Psoas muscle (tissue), 8 donors: ENCODE results near the gene CALCOCO2. TPM values are rescaled to one million over a fixed set of nuclear protein-coding genes. Genes with fewer than 3 reads are reported as not detected.
"Not testable (repeated sequence)": the region's sequence is repeated elsewhere in the genome, so short reads cannot be mapped to it uniquely, and the experiment has no call there.

Experiments used
- ATAC-seq, 4 donors: fragments of 200-7000 bp; cut with Tn5 transposase; one replicate each; pipeline ENCODE4 v1.9.1; 2020; ENCODE audit warnings: moderate library complexity in 3 of 4, mild to moderate bottlenecking in 2 of 4
- DNase-seq, 2 donors: peaks; one replicate each; pipeline ENCODE4 v3.0.0-alpha.2; 2020
- H3K27ac ChIP-seq: fragments of 200-600 bp; one replicate; pipeline ENCODE4 v1.8.0; 2022
- H3K27me3 ChIP-seq, 3 donors: fragments of 200-600 bp in 1 of 3; one replicate each; pipeline versions ENCODE4 v1.6.1 to v1.8.0; 2013 to 2022; ENCODE audit warnings: low read length in 2 of 3, mild to moderate bottlenecking in 2 of 3, moderate library complexity in 1 of 3; ENCODE audit not compliant: insufficient read depth in 3 of 3
- H3K36me3 ChIP-seq, 2 donors: fragments of 200-600 bp in 1 of 2; one replicate each; pipeline versions ENCODE4 v1.6.1 to v1.8.0; 2013 to 2022; ENCODE audit warnings: low read depth in 1 of 2, mild to moderate bottlenecking in 1 of 2, moderate library complexity in 1 of 2; ENCODE audit not compliant: insufficient read depth in 1 of 2
- H3K4me1 ChIP-seq: fragments of 200-600 bp; one replicate; pipeline ENCODE4 v1.8.0; 2022
- H3K4me3 ChIP-seq: fragments of 200-600 bp; one replicate; pipeline ENCODE4 v1.8.0; 2022; ENCODE audit warnings: mild to moderate bottlenecking
- H3K9me3 ChIP-seq: fragments of 200-600 bp; one replicate; pipeline ENCODE4 v1.8.0; 2022
- CTCF ChIP-seq: fragments of 200-600 bp; IDR thresholded peaks from one replicate; pipeline ENCODE4 v1.8.0; 2022; ENCODE audit warnings: antibody characterized with exemption
- WGBS, 3 donors: extraction: QIAGEN DNeasy Blood & Tissue Kit; methylation state at CpG; one replicate each; pipeline versions ENCODE4 v1.1.6 to v1.1.7; 2013; 5-methylcytosine and 5-hydroxymethylcytosine counted together
- intact Hi-C, 2 donors: fragments of 100-400 bp; cut with DNase I; formaldehyde crosslinking; loops; one replicate each; pipeline versions ENCODE4 v1.11.0 to v1.14.2; 2022
- polyA plus RNA-seq, 3 donors: library from polyadenylated mRNA; stranded (reverse); fragments of 200-250 nt; gene quantifications; one replicate each; pipeline ENCODE4 v1.2.3, GENCODE V29; 2013
- total RNA-seq, 4 donors: library from RNA; stranded (reverse); fragmentation: NEBNext Ultra II Directional in 2 of 4; extraction: Animal tissue kit (Norgen Biotek cat#: 25700) in 2 of 4; gene quantifications; one replicate each; pipeline versions ENCODE4 v1.2.1 to v1.2.4, GENCODE V29; 2021 to 2023
- donor health status: healthy with polysubstance abuse.
- donor health status: DM: no; HTN: no; CAD: no; lungs with moderate emphysema.
- donor health status: Bipolar disorder and iron deficiency.
- donor health status: healthy.
- donor health status: DM: yes; HTN: yes; CAD: no.
- donor health status: DM: no; HTN: no; CAD: no.
- donor health status: DM: no; HTN: no; CAD: no.
- donor health status: DM: yes; HTN: yes; CAD: no.

CALCOCO2 gene
- total and polyA plus RNA-seq, 7 donors = 87.2 to 212 (median 172) TPM

- H3K36me3 ChIP-seq = no peaks in the 10 kb centered on the region
- DNase-seq (peak; percentile 74 to 82), ATAC-seq (peak; percentile 71 to 93 (median 88))
- H3K4me3 ChIP-seq = peak within 1 kb of the TSS; percentile 59
- H3K27ac ChIP-seq = no peak within 1 kb of the TSS
- peaks cover 0 to 71% (median 6%) of the 10 kb centered on the region in 3 donors for H3K27me3 ChIP-seq
- WGBS, 3 donors = 1 to 3% (median 2%) methylated on average over 57 to 64 of the region's 64 CpGs
- H3K9me3 ChIP-seq = no peaks in the 10 kb centered on the region
- TF ChIP-seq CTCF = no peak
- H3K4me1 ChIP-seq = no peaks in the 10 kb centered on the region
- intact Hi-C loops = loop anchor here in 1 of 2 donors (5.0 kb wide), 1 partner anchor 1740 kb away; no protein-coding TSS in a partner anchor
Observed at GRCh38 chr17:48816774-48817590, 13.9 kb upstream of the CALCOCO2 start, which contains the start of gene TTLL6. TTLL6 (minus strand) TSS chr17:48817229; CDS start chr17:48817072, 157 bp downstream.

- peaks cover 0 to 65% (median 6%) of the 10 kb centered on the region in 3 donors for H3K27me3 ChIP-seq
- no peak overlapping the region for H3K4me3 ChIP-seq
- ATAC-seq (no peak), DNase-seq (no peak)
- H3K27ac ChIP-seq = no peak overlapping the region
- H3K4me1 ChIP-seq = no peaks in the 10 kb centered on the region
- no peaks in the 10 kb centered on the region for H3K36me3 ChIP-seq
- intact Hi-C loops = loop anchor here in 1 of 2 donors (5.0 kb wide), 1 partner anchor 1741 kb away; no protein-coding TSS in a partner anchor
- TF ChIP-seq CTCF = no peak
- H3K9me3 ChIP-seq = no peaks in the 10 kb centered on the region
- WGBS, 3 donors = 50 to 53% (median 52%) methylated on average over 9 of the region's 9 CpGs
Observed at GRCh38 chr17:48818361-48818841, 12.4 kb upstream of the CALCOCO2 start.

- 71 to 72% (median 71%) methylated on average over 11 of the region's 11 CpGs for whole genome bisulfite sequencing, 3 donors
- Histone ChIP-seq H3K4me1 (no peaks in the 10 kb centered on the region), H3K9me3 (no peaks in the 10 kb centered on the region), H3K27ac (no peak overlapping the region), H3K27me3 (peaks cover 0 to 55% (median 6%) of the 10 kb centered on the region in 3 donors), H3K36me3 (no peaks in the 10 kb centered on the region), H3K4me3 (no peak overlapping the region)
- intact Hi-C loops = loop anchor here in 1 of 2 donors (5.0 kb wide), 1 partner anchor 1742 kb away; no protein-coding TSS in a partner anchor
- no peak for ATAC-seq
- no peak for TF ChIP-seq CTCF
- DNase-seq = no peak
Observed at GRCh38 chr17:48819466-48819865, 11.4 kb upstream of the CALCOCO2 start.

- intact Hi-C loops, H3K27ac ChIP-seq, ATAC-seq, DNase-seq, H3K9me3 ChIP-seq, H3K4me1 ChIP-seq, H3K4me3 ChIP-seq, H3K36me3 ChIP-seq: not testable (repeated sequence)
- peaks cover 0 to 47% (median 6%) of the 10 kb centered on the region in 3 donors for H3K27me3 ChIP-seq
- 62 to 65% (median 62%) methylated on average over 6 of the region's 6 CpGs for WGBS, 3 donors
Observed at GRCh38 chr17:48820936-48821335, 9.9 kb upstream of the CALCOCO2 start.
